HL-60 (cell line): ENCODE results near the gene MPRIP.

Experiments used
- DNase-seq, 2 experiments: peaks; one replicate each; pipeline ENCODE4 v3.0.0-alpha.2; 2010 to 2020; ENCODE audit warnings: low read depth in 1 of 2, low spot score in 1 of 2
- H3K27ac ChIP-seq: fragments of 250-450 bp; sonication (Bioruptor Pico); replicated peaks from 2 replicates; pipeline ENCODE4 v1.5.1; 2020; ENCODE audit warnings: mild to moderate bottlenecking, moderate library complexity
- H3K27me3 ChIP-seq: fragments of 250-450 bp; sonication (Bioruptor Pico); 2 replicates; pipeline ENCODE4 v1.5.1; 2021; ENCODE audit warnings: mild to moderate bottlenecking, moderate library complexity; ENCODE audit not compliant: insufficient read depth, poor library complexity, severe bottlenecking
- H3K4me3 ChIP-seq: replicated peaks from 2 replicates; pipeline ENCODE4 v1.5.1; 2011; ENCODE audit warnings: mild to moderate bottlenecking, control low read depth, low read length; ENCODE audit not compliant: insufficient read depth
- GABPA ChIP-seq: IDR thresholded peaks from 2 replicates; pipeline ENCODE4 v1.6.1; 2012; ENCODE audit warnings: low read depth
- POLR2AphosphoS5 ChIP-seq: IDR thresholded peaks from 2 replicates; pipeline ENCODE4 v1.6.1; 2012; ENCODE audit warnings: low read depth
- SPI1 ChIP-seq: IDR thresholded peaks from 2 replicates; pipeline ENCODE4 v1.6.1; 2012; ENCODE audit warnings: low read depth, mild to moderate bottlenecking, borderline replicate concordance
- TF ChIP-seq, protein P1 (sequence below): IDR thresholded peaks from 2 replicates; pipeline ENCODE4 v1.6.1; 2012; ENCODE audit warnings: low read depth; ENCODE audit not compliant: insufficient replicate concordance
- TF ChIP-seq, protein P2 (sequence below): IDR thresholded peaks from one replicate; pipeline ENCODE4 v1.5.1; 2011; ENCODE audit warnings: low read length, control low read depth, inconsistent platforms; ENCODE audit not compliant: insufficient read depth

MPRIP gene

DNA sequence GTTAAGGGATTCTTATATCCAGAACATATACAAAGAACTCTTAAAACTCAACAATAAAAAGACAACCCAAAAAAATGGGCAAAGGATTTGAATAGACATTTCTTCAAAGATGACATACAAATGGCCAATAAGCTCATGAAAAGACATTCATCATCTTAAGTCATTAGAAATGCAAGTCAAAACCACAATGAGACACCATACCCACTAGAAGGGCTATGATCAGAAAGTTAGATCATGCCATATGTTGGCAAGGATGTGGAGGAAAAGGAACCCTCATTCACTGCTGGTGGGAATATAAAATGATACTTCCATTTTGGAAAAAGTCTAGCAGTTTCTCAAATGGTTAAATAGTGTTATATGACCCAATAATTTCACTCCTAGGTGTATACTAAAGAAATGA, 154.5 kb downstream of the MPRIP start:
- TF ChIP-seq GABPA = no peak
- TF ChIP-seq, protein P1, sequence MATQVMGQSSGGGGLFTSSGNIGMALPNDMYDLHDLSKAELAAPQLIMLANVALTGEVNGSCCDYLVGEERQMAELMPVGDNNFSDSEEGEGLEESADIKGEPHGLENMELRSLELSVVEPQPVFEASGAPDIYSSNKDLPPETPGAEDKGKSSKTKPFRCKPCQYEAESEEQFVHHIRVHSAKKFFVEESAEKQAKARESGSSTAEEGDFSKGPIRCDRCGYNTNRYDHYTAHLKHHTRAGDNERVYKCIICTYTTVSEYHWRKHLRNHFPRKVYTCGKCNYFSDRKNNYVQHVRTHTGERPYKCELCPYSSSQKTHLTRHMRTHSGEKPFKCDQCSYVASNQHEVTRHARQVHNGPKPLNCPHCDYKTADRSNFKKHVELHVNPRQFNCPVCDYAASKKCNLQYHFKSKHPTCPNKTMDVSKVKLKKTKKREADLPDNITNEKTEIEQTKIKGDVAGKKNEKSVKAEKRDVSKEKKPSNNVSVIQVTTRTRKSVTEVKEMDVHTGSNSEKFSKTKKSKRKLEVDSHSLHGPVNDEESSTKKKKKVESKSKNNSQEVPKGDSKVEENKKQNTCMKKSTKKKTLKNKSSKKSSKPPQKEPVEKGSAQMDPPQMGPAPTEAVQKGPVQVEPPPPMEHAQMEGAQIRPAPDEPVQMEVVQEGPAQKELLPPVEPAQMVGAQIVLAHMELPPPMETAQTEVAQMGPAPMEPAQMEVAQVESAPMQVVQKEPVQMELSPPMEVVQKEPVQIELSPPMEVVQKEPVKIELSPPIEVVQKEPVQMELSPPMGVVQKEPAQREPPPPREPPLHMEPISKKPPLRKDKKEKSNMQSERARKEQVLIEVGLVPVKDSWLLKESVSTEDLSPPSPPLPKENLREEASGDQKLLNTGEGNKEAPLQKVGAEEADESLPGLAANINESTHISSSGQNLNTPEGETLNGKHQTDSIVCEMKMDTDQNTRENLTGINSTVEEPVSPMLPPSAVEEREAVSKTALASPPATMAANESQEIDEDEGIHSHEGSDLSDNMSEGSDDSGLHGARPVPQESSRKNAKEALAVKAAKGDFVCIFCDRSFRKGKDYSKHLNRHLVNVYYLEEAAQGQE = no peak
- no peak for TF ChIP-seq POLR2AphosphoS5
- no peak for TF ChIP-seq SPI1
- TF ChIP-seq, protein P2, sequence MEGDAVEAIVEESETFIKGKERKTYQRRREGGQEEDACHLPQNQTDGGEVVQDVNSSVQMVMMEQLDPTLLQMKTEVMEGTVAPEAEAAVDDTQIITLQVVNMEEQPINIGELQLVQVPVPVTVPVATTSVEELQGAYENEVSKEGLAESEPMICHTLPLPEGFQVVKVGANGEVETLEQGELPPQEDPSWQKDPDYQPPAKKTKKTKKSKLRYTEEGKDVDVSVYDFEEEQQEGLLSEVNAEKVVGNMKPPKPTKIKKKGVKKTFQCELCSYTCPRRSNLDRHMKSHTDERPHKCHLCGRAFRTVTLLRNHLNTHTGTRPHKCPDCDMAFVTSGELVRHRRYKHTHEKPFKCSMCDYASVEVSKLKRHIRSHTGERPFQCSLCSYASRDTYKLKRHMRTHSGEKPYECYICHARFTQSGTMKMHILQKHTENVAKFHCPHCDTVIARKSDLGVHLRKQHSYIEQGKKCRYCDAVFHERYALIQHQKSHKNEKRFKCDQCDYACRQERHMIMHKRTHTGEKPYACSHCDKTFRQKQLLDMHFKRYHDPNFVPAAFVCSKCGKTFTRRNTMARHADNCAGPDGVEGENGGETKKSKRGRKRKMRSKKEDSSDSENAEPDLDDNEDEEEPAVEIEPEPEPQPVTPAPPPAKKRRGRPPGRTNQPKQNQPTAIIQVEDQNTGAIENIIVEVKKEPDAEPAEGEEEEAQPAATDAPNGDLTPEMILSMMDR = no peak
- Histone ChIP-seq H3K27ac (no peak overlapping the region), H3K27me3 (no peaks in the 10 kb centered on the region), H3K4me3 (no peak overlapping the region)
- no peak for DNase-seq

DNA sequence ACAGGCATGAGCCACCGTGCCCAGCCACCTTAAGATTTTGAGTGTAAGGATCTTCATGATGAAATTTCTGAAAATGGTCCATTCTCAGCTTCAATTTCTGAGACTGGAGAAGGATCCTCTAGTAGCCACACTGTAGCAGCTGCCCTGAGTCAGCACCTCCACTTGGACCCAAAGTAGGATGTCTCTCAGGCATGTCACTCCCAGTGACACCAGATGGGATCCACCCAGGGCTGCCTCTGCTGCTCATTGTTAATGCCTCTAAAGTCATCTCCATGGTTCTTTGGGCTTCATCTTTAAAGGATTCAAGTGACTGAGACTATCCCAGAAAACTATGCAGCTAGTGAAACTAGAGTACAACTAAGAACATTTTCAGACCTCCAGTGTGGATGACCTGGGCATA, 156.0 kb downstream of the MPRIP start:
- H3K27ac ChIP-seq = no peak overlapping the region
- no peak for DNase-seq
- TF ChIP-seq GABPA (no peak), POLR2AphosphoS5 (no peak), SPI1 (no peak)
- TF ChIP-seq, protein P1 = no peak
- TF ChIP-seq, protein P2 = no peak
- no peaks in the 10 kb centered on the region for H3K27me3 ChIP-seq
- no peak overlapping the region for H3K4me3 ChIP-seq

DNA sequence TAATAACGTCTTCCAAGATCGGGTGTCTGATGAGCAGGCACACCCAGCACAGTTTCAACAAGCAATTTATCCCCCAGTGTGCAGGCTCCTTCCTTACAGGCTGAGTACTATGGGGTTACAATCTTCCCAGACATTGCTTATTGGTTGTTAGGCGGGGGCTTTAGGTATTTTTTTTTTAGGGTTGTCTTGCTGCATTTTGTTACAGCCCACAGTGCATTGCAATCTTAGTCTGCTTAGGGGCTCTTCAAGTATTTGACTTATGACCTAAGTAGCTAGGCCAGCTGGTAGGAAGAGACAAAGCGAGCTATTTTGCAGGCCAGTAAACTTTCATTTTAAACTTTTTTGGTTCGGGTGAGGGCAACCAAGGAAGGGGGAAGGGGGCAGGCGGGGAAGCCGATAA, 158.1 kb downstream of the MPRIP start:
- Histone ChIP-seq H3K27ac (no peak overlapping the region), H3K27me3 (no peaks in the 10 kb centered on the region), H3K4me3 (no peak overlapping the region)
- TF ChIP-seq, protein P1 = no peak
- no peak for TF ChIP-seq SPI1
- TF ChIP-seq GABPA = no peak
- TF ChIP-seq, protein P2 = no peak
- no peak for TF ChIP-seq POLR2AphosphoS5
- no peak for DNase-seq
